SK-N-SH (cell line): Measurements from ENCODE around the gene USP27X.

Source experiments
- POLR2AphosphoS5 ChIP-seq: IDR thresholded peaks from 2 replicates; pipeline ENCODE4 v1.6.1; 2012; ENCODE audit warnings: low read depth, low read length
- RFX5 ChIP-seq: IDR thresholded peaks from 2 replicates; pipeline ENCODE4 v1.6.1; 2012; ENCODE audit warnings: mild to moderate bottlenecking, improper control_type of control experiment, low read length
- RXRA ChIP-seq: IDR thresholded peaks from 2 replicates; pipeline ENCODE4 v1.4.0; 2012; ENCODE audit warnings: low read depth, mild to moderate bottlenecking, borderline replicate concordance
- SIN3A ChIP-seq: IDR thresholded peaks from 2 replicates; pipeline ENCODE4 v1.6.1; 2012; ENCODE audit warnings: low read depth, mild to moderate bottlenecking, low read length, moderate library complexity, borderline replicate concordance
- TAF1 ChIP-seq: IDR thresholded peaks from 2 replicates; pipeline ENCODE4 v1.6.1; 2012; ENCODE audit warnings: low read depth, mild to moderate bottlenecking, low read length, moderate library complexity, borderline replicate concordance
- YY1 ChIP-seq: IDR thresholded peaks from 2 replicates; pipeline ENCODE4 v1.4.0; 2012; ENCODE audit warnings: low read depth, mild to moderate bottlenecking
- TF ChIP-seq, protein P1 (sequence below): IDR thresholded peaks from 2 replicates; pipeline ENCODE4 v1.6.1; 2012; ENCODE audit warnings: mild to moderate bottlenecking, low read depth, low read length, moderate library complexity
- TF ChIP-seq, protein P2 (sequence below): fragments of 200-600 bp; sonication (generic); IDR thresholded peaks from 2 replicates; pipeline ENCODE4 v1.6.1; 2017; ENCODE audit warnings: antibody characterized with exemption, mild to moderate bottlenecking, moderate library complexity
- TF ChIP-seq, protein P3 (sequence below): IDR thresholded peaks from 2 replicates; pipeline ENCODE4 v1.4.0; 2012; ENCODE audit warnings: low read depth

DNA sequence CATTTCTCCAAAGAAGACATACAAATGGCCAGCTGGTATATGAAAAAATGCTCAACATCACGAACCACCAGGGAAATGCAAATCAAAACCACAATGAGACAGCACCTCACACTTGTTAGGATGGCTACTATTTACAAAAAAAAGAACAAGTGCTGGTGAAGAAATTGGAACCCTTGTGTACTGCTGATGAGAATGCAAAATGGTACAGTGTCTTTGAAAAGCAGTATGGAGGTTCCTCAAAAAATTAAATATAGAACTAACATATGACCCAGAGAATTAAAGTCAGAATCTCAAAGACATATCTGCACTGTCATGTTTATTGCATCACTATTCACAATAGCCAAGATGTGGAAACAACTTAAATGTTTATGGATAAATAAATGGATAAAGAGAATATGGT is 29.3 kb upstream of the USP27X start:
- TF ChIP-seq, protein P1, sequence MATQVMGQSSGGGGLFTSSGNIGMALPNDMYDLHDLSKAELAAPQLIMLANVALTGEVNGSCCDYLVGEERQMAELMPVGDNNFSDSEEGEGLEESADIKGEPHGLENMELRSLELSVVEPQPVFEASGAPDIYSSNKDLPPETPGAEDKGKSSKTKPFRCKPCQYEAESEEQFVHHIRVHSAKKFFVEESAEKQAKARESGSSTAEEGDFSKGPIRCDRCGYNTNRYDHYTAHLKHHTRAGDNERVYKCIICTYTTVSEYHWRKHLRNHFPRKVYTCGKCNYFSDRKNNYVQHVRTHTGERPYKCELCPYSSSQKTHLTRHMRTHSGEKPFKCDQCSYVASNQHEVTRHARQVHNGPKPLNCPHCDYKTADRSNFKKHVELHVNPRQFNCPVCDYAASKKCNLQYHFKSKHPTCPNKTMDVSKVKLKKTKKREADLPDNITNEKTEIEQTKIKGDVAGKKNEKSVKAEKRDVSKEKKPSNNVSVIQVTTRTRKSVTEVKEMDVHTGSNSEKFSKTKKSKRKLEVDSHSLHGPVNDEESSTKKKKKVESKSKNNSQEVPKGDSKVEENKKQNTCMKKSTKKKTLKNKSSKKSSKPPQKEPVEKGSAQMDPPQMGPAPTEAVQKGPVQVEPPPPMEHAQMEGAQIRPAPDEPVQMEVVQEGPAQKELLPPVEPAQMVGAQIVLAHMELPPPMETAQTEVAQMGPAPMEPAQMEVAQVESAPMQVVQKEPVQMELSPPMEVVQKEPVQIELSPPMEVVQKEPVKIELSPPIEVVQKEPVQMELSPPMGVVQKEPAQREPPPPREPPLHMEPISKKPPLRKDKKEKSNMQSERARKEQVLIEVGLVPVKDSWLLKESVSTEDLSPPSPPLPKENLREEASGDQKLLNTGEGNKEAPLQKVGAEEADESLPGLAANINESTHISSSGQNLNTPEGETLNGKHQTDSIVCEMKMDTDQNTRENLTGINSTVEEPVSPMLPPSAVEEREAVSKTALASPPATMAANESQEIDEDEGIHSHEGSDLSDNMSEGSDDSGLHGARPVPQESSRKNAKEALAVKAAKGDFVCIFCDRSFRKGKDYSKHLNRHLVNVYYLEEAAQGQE = no peak
- TF ChIP-seq, protein P2, sequence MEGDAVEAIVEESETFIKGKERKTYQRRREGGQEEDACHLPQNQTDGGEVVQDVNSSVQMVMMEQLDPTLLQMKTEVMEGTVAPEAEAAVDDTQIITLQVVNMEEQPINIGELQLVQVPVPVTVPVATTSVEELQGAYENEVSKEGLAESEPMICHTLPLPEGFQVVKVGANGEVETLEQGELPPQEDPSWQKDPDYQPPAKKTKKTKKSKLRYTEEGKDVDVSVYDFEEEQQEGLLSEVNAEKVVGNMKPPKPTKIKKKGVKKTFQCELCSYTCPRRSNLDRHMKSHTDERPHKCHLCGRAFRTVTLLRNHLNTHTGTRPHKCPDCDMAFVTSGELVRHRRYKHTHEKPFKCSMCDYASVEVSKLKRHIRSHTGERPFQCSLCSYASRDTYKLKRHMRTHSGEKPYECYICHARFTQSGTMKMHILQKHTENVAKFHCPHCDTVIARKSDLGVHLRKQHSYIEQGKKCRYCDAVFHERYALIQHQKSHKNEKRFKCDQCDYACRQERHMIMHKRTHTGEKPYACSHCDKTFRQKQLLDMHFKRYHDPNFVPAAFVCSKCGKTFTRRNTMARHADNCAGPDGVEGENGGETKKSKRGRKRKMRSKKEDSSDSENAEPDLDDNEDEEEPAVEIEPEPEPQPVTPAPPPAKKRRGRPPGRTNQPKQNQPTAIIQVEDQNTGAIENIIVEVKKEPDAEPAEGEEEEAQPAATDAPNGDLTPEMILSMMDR = no peak
- TF ChIP-seq SIN3A (no peak), TAF1 (no peak), POLR2AphosphoS5 (no peak), RFX5 (no peak), RXRA (no peak), YY1 (no peak)
- TF ChIP-seq, protein P3, sequence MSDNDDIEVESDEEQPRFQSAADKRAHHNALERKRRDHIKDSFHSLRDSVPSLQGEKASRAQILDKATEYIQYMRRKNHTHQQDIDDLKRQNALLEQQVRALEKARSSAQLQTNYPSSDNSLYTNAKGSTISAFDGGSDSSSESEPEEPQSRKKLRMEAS = no peak
